ENCODE measurements around the gene ZNF3.

DNA sequence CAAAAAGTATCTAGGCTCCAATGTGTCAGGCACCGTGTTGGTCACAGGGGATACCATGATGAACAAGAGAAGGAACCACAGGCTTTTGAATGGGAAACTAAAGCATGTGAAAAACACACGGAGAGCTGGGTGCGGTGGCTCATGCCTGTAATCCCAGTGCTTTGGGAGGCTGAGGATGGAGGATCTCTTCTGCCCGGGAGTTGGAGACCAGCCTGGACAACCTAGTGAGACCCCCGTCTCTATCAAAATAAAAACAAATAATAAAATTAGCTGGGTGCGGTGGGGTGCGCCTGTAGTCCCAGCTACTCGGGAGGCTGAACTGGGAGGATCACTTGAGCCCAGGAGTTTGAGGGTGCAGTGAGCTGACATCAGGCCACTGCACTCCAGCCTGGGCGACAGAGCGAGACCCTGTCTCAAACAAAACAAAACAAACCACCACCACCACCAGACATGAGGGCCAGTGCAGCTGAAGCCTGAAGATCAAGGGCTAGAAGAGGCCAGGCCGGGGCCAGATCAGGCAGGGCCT is 6.6 kb upstream of the ZNF3 start:
- TF ChIP-seq CTCF (IDR thresholded peaks at IDR 0.05): no peak
- TF ChIP-seq POLR2AphosphoS5 (IDR thresholded peaks at IDR 0.05): no peak

Data from prostate gland (tissue), 2 donors.